Neural cell (in vitro differentiated cells): ENCODE results near the gene ZSCAN31. TPM values are rescaled to one million over a fixed set of nuclear protein-coding genes. Genes with fewer than 3 reads are reported as not detected.

Experiments used
- H2AFZ ChIP-seq: fragments of 200-600, 300-800 bp; sonication (generic), shearing (Covaris generic); 2 replicates; pipeline ENCODE4 v1.6.0; 2014; ENCODE audit warnings: low read depth, mild to moderate bottlenecking, antibody characterized with exemption, low read length, moderate library complexity
- H3F3A ChIP-seq: fragments of 200-600 bp; shearing (Covaris generic); 2 replicates; pipeline ENCODE4 v1.6.1; 2016; ENCODE audit warnings: mild to moderate bottlenecking, moderate library complexity, mixed read lengths, antibody characterized with exemption, low read length; ENCODE audit not compliant: insufficient read depth, poor library complexity, severe bottlenecking
- H3K27ac ChIP-seq: fragments of 200-600, 300-800 bp; sonication (generic), shearing (Covaris generic); 2 replicates; pipeline ENCODE4 v1.5.1; 2014; ENCODE audit warnings: mild to moderate bottlenecking, low read length, moderate library complexity
- H3K27me3 ChIP-seq: fragments of 300-800, 200-600 bp; sonication (generic), shearing (Covaris generic); 2 replicates; pipeline ENCODE4 v1.6.0; 2014; ENCODE audit warnings: mild to moderate bottlenecking, low read depth, low read length, moderate library complexity; ENCODE audit not compliant: insufficient read depth
- H3K36me3 ChIP-seq: fragments of 300-800, 200-600 bp; sonication (generic), shearing (Covaris generic); 2 replicates; pipeline ENCODE4 v1.5.1; 2014; ENCODE audit warnings: mild to moderate bottlenecking, antibody characterized with exemption, low read length, moderate library complexity; ENCODE audit not compliant: insufficient read depth
- H3K4me2 ChIP-seq: fragments of 300-800, 200-600 bp; sonication (generic), shearing (Covaris generic); 2 replicates; pipeline ENCODE4 v1.6.0; 2014; ENCODE audit warnings: mild to moderate bottlenecking, low read length
- H3K4me3 ChIP-seq: fragments of 300-800, 200-600 bp; sonication (generic), shearing (Covaris generic); 2 replicates; pipeline ENCODE4 v1.5.1; 2014; ENCODE audit warnings: mild to moderate bottlenecking, low read length, moderate library complexity
- H3K79me2 ChIP-seq: fragments of 200-600 bp; shearing (Covaris generic); replicated peaks from 2 replicates; pipeline ENCODE4 v1.6.0; 2014; ENCODE audit warnings: mild to moderate bottlenecking, low read length, moderate library complexity; ENCODE audit not compliant: insufficient read depth
- H3K9ac ChIP-seq: fragments of 300-800, 200-600 bp; sonication (generic), shearing (Covaris generic); 2 replicates; pipeline ENCODE4 v1.6.1; 2016; ENCODE audit warnings: mild to moderate bottlenecking, low read length, mixed read lengths
- H3K9me2 ChIP-seq: fragments of 200-600 bp; shearing (Covaris generic); 2 replicates; pipeline ENCODE4 v1.6.1; 2016; ENCODE audit warnings: mild to moderate bottlenecking, low read length, mixed read lengths; ENCODE audit not compliant: insufficient read depth
- H3K9me3 ChIP-seq: fragments of 200-600, 300-800 bp; sonication (generic), shearing (Covaris generic); 2 replicates; pipeline ENCODE4 v1.6.1; 2016; ENCODE audit warnings: mild to moderate bottlenecking, mixed run types, low read length, moderate library complexity, mixed read lengths
- H4K20me1 ChIP-seq: fragments of 200-600 bp; shearing (Covaris generic); 2 replicates; pipeline ENCODE4 v1.6.1; 2016; ENCODE audit warnings: mild to moderate bottlenecking, mixed run types; ENCODE audit not compliant: insufficient read depth
- EP300 ChIP-seq: fragments of 450-650 bp; conservative IDR thresholded peaks from 2 replicates; pipeline ENCODE4 v1.6.1; 2014; ENCODE audit warnings: antibody characterized with exemption, mild to moderate bottlenecking, moderate library complexity; ENCODE audit not compliant: poor library complexity, severe bottlenecking
- EZH2 ChIP-seq: fragments of 200-600, 300-800 bp; shearing (Covaris generic), sonication (generic); IDR thresholded peaks from 2 replicates; pipeline ENCODE4 v1.6.1; 2014; ENCODE audit warnings: antibody characterized with exemption, low read length, borderline replicate concordance, mild to moderate bottlenecking; ENCODE audit not compliant: insufficient read depth, poor library complexity, severe bottlenecking
- MXI1 ChIP-seq: fragments of 450-650 bp; conservative IDR thresholded peaks from 2 replicates; pipeline ENCODE4 v1.6.1; 2014; ENCODE audit warnings: antibody characterized with exemption, mild to moderate bottlenecking; ENCODE audit not compliant: poor library complexity, severe bottlenecking
- POLR2AphosphoS5 ChIP-seq: IDR thresholded peaks from 2 replicates; pipeline ENCODE4 v1.6.1; 2012
- RAD21 ChIP-seq: fragments of 450-650 bp; conservative IDR thresholded peaks from 2 replicates; pipeline ENCODE4 v1.6.1; 2014; ENCODE audit warnings: antibody characterized with exemption, mild to moderate bottlenecking, moderate library complexity
- REST ChIP-seq: IDR thresholded peaks from 2 replicates; pipeline ENCODE4 v1.6.1; 2012; ENCODE audit warnings: borderline replicate concordance
- SMC3 ChIP-seq: fragments of 450-650 bp; conservative IDR thresholded peaks from 2 replicates; pipeline ENCODE4 v1.6.1; 2014; ENCODE audit warnings: antibody characterized with exemption, mild to moderate bottlenecking, moderate library complexity; ENCODE audit not compliant: poor library complexity
- TAF1 ChIP-seq: IDR thresholded peaks from 2 replicates; pipeline ENCODE4 v1.6.1; 2012; ENCODE audit warnings: low read depth
- polyA plus RNA-seq: library from polyadenylated mRNA; depleted of rRNA; stranded (reverse); fragments of >200 nt; gene quantifications from 2 replicates; pipeline ENCODE4 v1.2.3, GENCODE V29; 2014
- TF ChIP-seq, protein P1 (sequence below): fragments of 450-650 bp; IDR thresholded peaks from 2 replicates; pipeline ENCODE4 v1.5.1; 2014; ENCODE audit warnings: antibody characterized with exemption, mild to moderate bottlenecking, moderate library complexity; ENCODE audit not compliant: poor library complexity, severe bottlenecking

The ZSCAN31 gene
- polyA plus RNA-seq, 1 donor from 2014 or later: 2.6 TPM

- Histone ChIP-seq H3F3A (no peaks in the 10 kb centered on the region), H3K4me3 (peak overlapping the region; percentile 62), H3K9me2 (no peaks in the 10 kb centered on the region), H3K27me3 (no peaks in the 10 kb centered on the region), H4K20me1 (no peaks in the 10 kb centered on the region), H2AFZ (peak overlapping the region; percentile 40), H3K9ac (peak overlapping the region; percentile 51), H3K4me2 (peak overlapping the region; percentile 38), H3K27ac (peak overlapping the region; percentile 39), H3K79me2 (no peaks in the 10 kb centered on the region), H3K9me3 (no peaks in the 10 kb centered on the region), H3K36me3 (peaks cover 11% of the 10 kb centered on the region)
- TF ChIP-seq, protein P1, sequence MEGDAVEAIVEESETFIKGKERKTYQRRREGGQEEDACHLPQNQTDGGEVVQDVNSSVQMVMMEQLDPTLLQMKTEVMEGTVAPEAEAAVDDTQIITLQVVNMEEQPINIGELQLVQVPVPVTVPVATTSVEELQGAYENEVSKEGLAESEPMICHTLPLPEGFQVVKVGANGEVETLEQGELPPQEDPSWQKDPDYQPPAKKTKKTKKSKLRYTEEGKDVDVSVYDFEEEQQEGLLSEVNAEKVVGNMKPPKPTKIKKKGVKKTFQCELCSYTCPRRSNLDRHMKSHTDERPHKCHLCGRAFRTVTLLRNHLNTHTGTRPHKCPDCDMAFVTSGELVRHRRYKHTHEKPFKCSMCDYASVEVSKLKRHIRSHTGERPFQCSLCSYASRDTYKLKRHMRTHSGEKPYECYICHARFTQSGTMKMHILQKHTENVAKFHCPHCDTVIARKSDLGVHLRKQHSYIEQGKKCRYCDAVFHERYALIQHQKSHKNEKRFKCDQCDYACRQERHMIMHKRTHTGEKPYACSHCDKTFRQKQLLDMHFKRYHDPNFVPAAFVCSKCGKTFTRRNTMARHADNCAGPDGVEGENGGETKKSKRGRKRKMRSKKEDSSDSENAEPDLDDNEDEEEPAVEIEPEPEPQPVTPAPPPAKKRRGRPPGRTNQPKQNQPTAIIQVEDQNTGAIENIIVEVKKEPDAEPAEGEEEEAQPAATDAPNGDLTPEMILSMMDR: peak; percentile 57
- TF ChIP-seq EP300 (peak; percentile 30), REST (no peak), POLR2AphosphoS5 (no peak), EZH2 (no peak), RAD21 (peak; percentile 43), SMC3 (peak; percentile 20), TAF1 (peak; percentile 41), MXI1 (peak; percentile 43)
Observed at GRCh38 chr6:28383235-28384142, 47.5 kb upstream of the ZSCAN31 start.

GRCh38 chr6:28380381-28380780, 44.4 kb upstream of the ZSCAN31 start:
- Histone ChIP-seq H4K20me1 (no peaks in the 10 kb centered on the region), H3F3A (no peaks in the 10 kb centered on the region)

More at GRCh38 chr6:28380381-28380780, 44.4 kb upstream of the ZSCAN31 start:
- H3K9ac ChIP-seq: no peak overlapping the region
- H3K36me3 ChIP-seq: peaks cover 11% of the 10 kb centered on the region
- no peak overlapping the region for H3K4me3 ChIP-seq
- H3K27me3 ChIP-seq: no peaks in the 10 kb centered on the region
- TF ChIP-seq POLR2AphosphoS5 (no peak), REST (no peak), EP300 (no peak), EZH2 (no peak), MXI1 (no peak), SMC3 (no peak), RAD21 (no peak), TAF1 (no peak)
- TF ChIP-seq, protein P1: no peak
- H3K4me2 ChIP-seq: no peak overlapping the region
- no peaks in the 10 kb centered on the region for H3K79me2 ChIP-seq
- no peak overlapping the region for H3K27ac ChIP-seq
- H3K9me2 ChIP-seq: no peaks in the 10 kb centered on the region
- H2AFZ ChIP-seq: no peak overlapping the region
- H3K9me3 ChIP-seq: no peaks in the 10 kb centered on the region
